Measurements from ENCODE around the gene PLD1. TPM values are rescaled to one million over a fixed set of nuclear protein-coding genes. Genes with fewer than 3 reads are reported as not detected.

The PLD1 gene
- total and polyA plus RNA-seq, 2 of the 8 experiments (the other 6 are each of a cell fraction or from before 2014, with no cell fraction given), result 1.2 to 2.6 TPM

DNA sequence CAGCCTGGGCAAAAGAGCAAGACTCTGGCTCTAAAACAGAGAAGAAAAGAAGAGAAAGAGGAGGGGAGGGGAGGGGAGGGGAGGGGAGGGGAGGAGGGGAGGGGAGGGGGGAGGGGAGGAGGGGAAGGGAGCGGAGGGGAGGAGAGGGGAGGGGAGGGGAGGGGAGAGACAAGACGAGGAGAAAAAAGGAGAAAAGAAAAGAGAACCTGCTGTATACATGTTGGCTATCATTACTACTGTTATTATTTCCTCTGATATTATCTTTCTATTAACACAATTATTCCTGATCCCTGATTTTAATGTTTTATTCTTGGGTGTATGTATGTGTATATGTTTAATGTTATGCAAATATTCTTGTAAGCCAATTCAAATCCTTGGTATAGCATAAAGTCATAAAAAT is 46.9 kb downstream of the PLD1 start:
- 0% methylated on average over 1 of the region's 2 CpGs; no CpG with 5 or more reads in 1 of the 2 experiments for WGBS, 2 experiments (ENCODE audit: extremely low coverage in 1 of 2, insufficient coverage in 1 of 2, insufficient read length in 1 of 2, insufficient replicate concordance in 2 of 2, low coverage in 1 of 2, low lambda C conversion rate in 2 of 2, missing lambda C conversion rate in 1 of 2)
- no peak overlapping the region for H2AK5ac ChIP-seq (ENCODE audit: low read depth, low read length)
- no peak overlapping the region for H3K23ac ChIP-seq (ENCODE audit: insufficient read length)
- H3K56ac ChIP-seq (replicated peaks; ENCODE audit: insufficient read length, low read depth, low read length), result no peak overlapping the region
- H3K79me2 ChIP-seq (ENCODE audit: control insufficient read depth in 1 of 2, insufficient read depth in 2 of 2, low read length in 2 of 2), result no peaks in the 10 kb centered on the region
- TF ChIP-seq YY1 (IDR thresholded peaks at IDR 0.05; ENCODE audit: low read depth, low read length), result no peak
- TF ChIP-seq, protein P1, sequence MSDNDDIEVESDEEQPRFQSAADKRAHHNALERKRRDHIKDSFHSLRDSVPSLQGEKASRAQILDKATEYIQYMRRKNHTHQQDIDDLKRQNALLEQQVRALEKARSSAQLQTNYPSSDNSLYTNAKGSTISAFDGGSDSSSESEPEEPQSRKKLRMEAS (IDR thresholded peaks at IDR 0.05), result no peak
- no peak overlapping the region for H2BK12ac ChIP-seq (ENCODE audit: low read depth, low read length)
- no peaks in the 10 kb centered on the region for H3K36me3 ChIP-seq (ENCODE audit: control insufficient read depth in 2 of 4, insufficient read depth in 4 of 4, low read length in 3 of 4)
- H2BK120ac ChIP-seq (replicated peaks; ENCODE audit: low read depth, low read length), result no peak overlapping the region
- no peaks in the 10 kb centered on the region for H3K4me1 ChIP-seq (replicated peaks in 1 of 4; ENCODE audit: control insufficient read depth in 3 of 4, insufficient read depth in 4 of 4, low read length in 3 of 4)
- FAIRE-seq, result no peak
- H3K9ac ChIP-seq (replicated peaks in 1 of 4; ENCODE audit: extremely low read depth in 1 of 4, low read depth in 3 of 4, low read length in 3 of 4), result no peak overlapping the region
- POLR2A ChIA-PET (ENCODE audit: partially characterized antibody), result no interaction called here
- no peak overlapping the region for H3K4me3 ChIP-seq (ENCODE audit: extremely low read depth in 1 of 4, insufficient read depth in 2 of 4, low read depth in 3 of 4, low read length in 4 of 4)
- H3K27me3 ChIP-seq (replicated peaks in 1 of 4; ENCODE audit: control insufficient read depth in 3 of 4, extremely low read depth in 1 of 4, insufficient read depth in 3 of 4, low read length in 3 of 4), result no peaks in the 10 kb centered on the region
- H2BK15ac ChIP-seq (ENCODE audit: low read length), result no peak overlapping the region
- H3K4me2 ChIP-seq (ENCODE audit: insufficient read depth in 1 of 2, low read depth in 2 of 2, low read length in 2 of 2), result no peak overlapping the region
- no peak overlapping the region for H4K5ac ChIP-seq (ENCODE audit: insufficient read length, low read depth, low read length)
- no peak overlapping the region for H2AFZ ChIP-seq (ENCODE audit: low read length)
- H3K18ac ChIP-seq (ENCODE audit: extremely low read depth, low read length), result no peak overlapping the region
- no peaks in the 10 kb centered on the region for H3K23me2 ChIP-seq (ENCODE audit: low read depth, low read length)
- H3K14ac ChIP-seq (ENCODE audit: insufficient read length), result no peak overlapping the region
- H4K91ac ChIP-seq (replicated peaks; ENCODE audit: insufficient read length, low read length), result no peak overlapping the region
- no peaks in the 10 kb centered on the region for H3K79me1 ChIP-seq (ENCODE audit: low read depth, low read length)
- H2BK5ac ChIP-seq (ENCODE audit: low read depth, low read length), result no peak overlapping the region
- CTCF ChIA-PET (ENCODE audit: partially characterized antibody), result interaction anchor here (2.5 kb wide), 1 partner anchor 9 kb away, joined by 12 read pairs; no protein-coding TSS in a partner anchor
- no peak overlapping the region for H3K4ac ChIP-seq (replicated peaks; ENCODE audit: insufficient read length, low read depth, low read length)
- no peak overlapping the region for H3K27ac ChIP-seq (ENCODE audit: low read depth, low read length)
- no peaks in the 10 kb centered on the region for H4K20me1 ChIP-seq (replicated peaks in 1 of 2; ENCODE audit: control insufficient read depth in 1 of 2, insufficient read depth in 2 of 2, low read length in 2 of 2)
- no peak overlapping the region for H2BK20ac ChIP-seq (ENCODE audit: low read length)
- DNase-seq (ENCODE audit: low read depth in 1 of 2, low spot score in 2 of 2), result no peak
- no peaks in the 10 kb centered on the region for H3K9me3 ChIP-seq (ENCODE audit: insufficient read depth in 2 of 2, low read depth in 1 of 2, low read length in 1 of 2)
- H4K8ac ChIP-seq (ENCODE audit: extremely low read depth, insufficient read depth, low read length), result no peak overlapping the region

Measured in H1 (cell line).